HepG2 (cell line): ENCODE data around the gene RPS8. TPM values are rescaled to one million over a fixed set of nuclear protein-coding genes. Genes with fewer than 3 reads are reported as not detected.

Experiments
- ZNF574 ChIP-seq: sonication (generic); formaldehyde crosslinking; IDR thresholded peaks from 2 replicates; pipeline ENCODE4 v1.4.0; 2020; ENCODE audit warnings: missing genetic modification reagents
- ZSCAN22 ChIP-seq: sonication (generic); formaldehyde crosslinking; IDR thresholded peaks from 2 replicates; pipeline ENCODE4 v1.4.0; 2020; ENCODE audit warnings: mild to moderate bottlenecking, missing genetic modification reagents
- polyA plus RNA-seq, 8 experiments: library from polyadenylated mRNA; depleted of rRNA in 3 of 8; stranded (reverse) in 7 of 8; unstranded in 1 of 8; fragments of >200 nt; fragmentation: Illumina TruSeq in 4 of 8; extraction: Trizol in 4 of 8; gene quantifications; 2 replicates each; pipeline versions ENCODE4 v1.2.1 to v1.2.3, GENCODE V29; 2011 to 2016; ENCODE audit warnings: low read depth in 4 of 8, missing spikeins in 1 of 8, mixed read lengths in 1 of 8; ENCODE audit not compliant: insufficient read depth in 1 of 8
- total RNA-seq, 5 experiments: library from RNA; depleted of rRNA; stranded (reverse); fragments of >200 nt; fragmentation: Illumina TruSeq; extraction: Trizol; gene quantifications; 2 replicates each; pipeline ENCODE4 v1.2.3, GENCODE V29; 2016; ENCODE audit warnings: low read depth in 1 of 5
- TF ChIP-seq, protein P1 (sequence below): sonication (generic); formaldehyde crosslinking; IDR thresholded peaks from 2 replicates; pipeline ENCODE4 v1.4.0; 2020; ENCODE audit warnings: mild to moderate bottlenecking, missing genetic modification reagents

The RPS8 gene
- total and polyA plus RNA-seq, 2 of the 13 experiments (the other 11 are each of a cell fraction or from before 2014, with no cell fraction given), result 2,628 to 2,822 TPM

DNA sequence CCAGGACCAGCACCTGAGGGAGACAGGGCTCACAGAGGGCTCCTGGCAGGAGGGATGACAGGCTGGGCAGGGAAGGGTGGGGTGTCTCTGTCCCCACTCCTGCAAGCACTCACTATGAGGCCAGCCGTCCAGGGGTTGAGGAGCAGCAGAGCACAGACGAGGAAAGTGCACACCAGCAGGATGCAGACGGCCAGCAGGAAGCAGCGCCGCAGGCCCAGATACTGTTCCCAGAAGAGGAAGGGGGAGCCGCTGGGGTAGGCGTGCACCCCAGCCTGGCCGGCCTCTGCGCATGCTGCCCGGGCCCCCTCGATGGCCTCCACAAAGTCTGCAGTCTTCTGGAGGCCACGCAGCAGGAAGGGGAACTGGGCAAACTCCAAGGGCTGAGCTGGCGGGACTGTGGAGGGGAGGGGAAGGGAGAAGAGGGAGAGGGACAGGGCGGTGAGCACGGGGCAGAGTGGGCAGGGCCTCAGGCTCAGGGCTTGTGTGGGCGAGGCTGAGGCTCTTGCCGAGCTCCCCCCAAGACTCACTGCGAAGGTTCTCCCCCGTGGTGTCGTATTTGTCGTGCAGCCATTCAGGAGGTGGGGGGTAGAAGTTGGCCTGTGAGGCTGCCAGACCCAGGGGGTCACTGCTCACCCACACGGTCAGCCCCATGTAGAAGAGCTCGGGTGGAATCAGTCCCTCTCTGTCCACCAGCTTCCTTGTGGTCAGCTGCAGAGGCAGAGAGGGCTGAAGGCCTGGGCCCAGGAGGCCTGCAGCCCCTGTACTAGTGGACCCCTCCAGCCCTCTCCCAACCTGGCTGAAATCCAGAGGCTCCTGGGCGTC, 51.2 kb downstream of the RPS8 start (continued):
- TF ChIP-seq ZNF574 (CRISPR knock-in tag) (no peak; the same call in 1 of the 2 replicates), ZSCAN22 (CRISPR knock-in tag) (no peak)
- TF ChIP-seq, protein P1, sequence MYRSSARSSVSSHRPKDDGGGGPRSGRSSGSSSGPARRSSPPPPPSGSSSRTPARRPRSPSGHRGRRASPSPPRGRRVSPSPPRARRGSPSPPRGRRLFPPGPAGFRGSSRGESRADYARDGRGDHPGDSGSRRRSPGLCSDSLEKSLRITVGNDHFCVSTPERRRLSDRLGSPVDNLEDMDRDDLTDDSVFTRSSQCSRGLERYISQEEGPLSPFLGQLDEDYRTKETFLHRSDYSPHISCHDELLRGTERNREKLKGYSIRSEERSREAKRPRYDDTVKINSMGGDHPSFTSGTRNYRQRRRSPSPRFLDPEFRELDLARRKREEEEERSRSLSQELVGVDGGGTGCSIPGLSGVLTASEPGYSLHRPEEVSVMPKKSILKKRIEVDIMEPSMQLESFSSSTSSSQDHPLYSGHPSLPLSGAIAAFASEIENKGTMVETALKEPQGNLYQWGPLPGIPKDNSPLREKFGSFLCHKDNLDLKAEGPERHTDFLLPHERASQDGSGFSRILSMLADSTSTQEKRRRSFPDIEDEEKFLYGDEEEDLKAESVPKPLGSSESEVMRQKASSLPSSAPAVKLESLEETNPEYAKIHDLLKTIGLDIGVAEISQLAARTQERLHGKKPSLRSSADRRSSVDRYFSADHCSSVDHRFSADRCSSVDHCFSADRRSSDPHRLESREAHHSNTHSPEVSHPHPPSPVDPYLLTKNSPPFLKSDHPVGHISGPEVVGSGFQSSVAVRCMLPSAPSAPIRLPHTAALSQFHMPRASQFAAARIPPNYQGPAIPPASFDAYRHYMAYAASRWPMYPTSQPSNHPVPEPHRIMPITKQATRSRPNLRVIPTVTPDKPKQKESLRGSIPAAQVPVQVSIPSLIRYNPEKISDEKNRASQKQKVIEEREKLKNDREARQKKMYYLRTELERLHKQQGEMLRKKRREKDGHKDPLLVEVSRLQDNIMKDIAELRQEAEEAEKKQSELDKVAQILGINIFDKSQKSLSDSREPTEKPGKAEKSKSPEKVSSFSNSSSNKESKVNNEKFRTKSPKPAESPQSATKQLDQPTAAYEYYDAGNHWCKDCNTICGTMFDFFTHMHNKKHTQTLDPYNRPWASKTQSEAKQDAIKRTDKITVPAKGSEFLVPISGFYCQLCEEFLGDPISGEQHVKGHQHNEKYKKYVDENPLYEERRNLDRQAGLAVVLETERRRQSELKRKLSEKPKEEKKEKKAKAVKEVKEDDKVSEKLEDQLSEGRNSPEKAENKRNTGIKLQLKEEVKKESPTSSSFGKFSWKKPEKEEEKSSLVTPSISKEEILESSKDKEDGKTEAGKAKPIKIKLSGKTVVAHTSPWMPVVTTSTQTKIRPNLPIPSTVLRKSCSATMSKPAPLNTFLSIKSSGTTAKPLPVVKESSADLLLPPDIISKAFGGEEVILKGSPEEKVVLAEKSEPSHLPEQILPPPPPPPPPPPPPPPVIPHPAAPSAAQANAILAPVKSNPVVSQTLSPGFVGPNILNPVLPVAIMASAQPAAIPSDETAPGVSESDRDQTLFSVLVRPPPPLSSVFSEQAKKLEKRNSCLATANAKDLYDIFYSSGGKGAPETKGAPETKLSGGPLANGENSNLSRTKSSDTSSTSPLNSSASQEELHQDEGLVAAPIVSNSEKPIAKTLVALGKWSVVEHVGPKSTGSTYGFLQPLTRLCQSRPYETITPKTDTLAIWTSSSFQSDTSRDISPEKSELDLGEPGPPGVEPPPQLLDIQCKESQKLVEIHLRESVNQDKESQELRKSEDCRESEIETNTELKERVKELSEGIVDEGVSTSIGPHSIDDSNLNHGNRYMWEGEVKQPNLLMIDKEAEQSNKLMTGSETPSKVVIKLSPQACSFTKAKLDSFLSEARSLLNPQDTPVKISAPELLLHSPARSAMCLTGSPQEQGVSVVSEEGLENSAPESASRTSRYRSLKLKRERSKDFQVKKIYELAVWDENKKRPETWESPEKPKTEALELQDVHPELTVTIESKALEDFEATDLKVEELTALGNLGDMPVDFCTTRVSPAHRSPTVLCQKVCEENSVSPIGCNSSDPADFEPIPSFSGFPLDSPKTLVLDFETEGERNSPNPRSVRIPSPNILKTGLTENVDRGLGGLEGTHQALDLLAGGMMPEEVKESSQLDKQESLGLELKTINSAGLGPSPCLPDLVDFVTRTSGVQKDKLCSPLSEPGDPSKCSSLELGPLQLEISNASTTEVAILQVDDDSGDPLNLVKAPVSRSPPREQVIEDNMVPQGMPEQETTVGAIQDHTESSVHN, result no peak
